ENCODE results near the gene ZNG1C.
"Not testable (repeated sequence)": the region's sequence is repeated elsewhere in the genome, so short reads cannot be mapped to it uniquely, and the experiment has no call there.

Gene ZNG1C

GRCh38 chr9:68343242-68343641, 101.5 kb downstream of the ZNG1C start:
- not testable (repeated sequence) for FAIRE-seq

- not testable (repeated sequence) for FAIRE-seq
These were observed 102.2 kb downstream of the ZNG1C start for GRCh38 chr9:68343992-68344391.
